SK-N-SH (cell line): ENCODE results near the gene NUP188. TPM values are rescaled to one million over a fixed set of nuclear protein-coding genes. Genes with fewer than 3 reads are reported as not detected.

Experiments
- CTCF ChIA-PET: fragments of 300-600, 350-600 bp; formaldehyde crosslinking; extraction: SDS; loops from one replicate; lab custom pipeline; 2021; lab: Yijun Ruan, JAX
- POLR2A ChIA-PET: fragments of 350-600 bp; sonication (Branson Sonifier 250); formaldehyde crosslinking; extraction: SDS; loops from one replicate; lab custom pipeline; 2020; ENCODE audit warnings: antibody characterized with exemption, inconsistent platforms; lab: Yijun Ruan, JAX
- DNase-seq: peaks from one replicate; pipeline ENCODE4 v3.0.0; 2012
- H2AFZ ChIP-seq: fragments of 200-600 bp; sonication (generic); 2 replicates; pipeline ENCODE4 v1.8.1; 2016; ENCODE audit warnings: antibody characterized with exemption, mild to moderate bottlenecking, low read depth
- H3F3A ChIP-seq: fragments of 200-600 bp; sonication (generic); replicated peaks from 2 replicates; pipeline ENCODE3; 2016; ENCODE audit warnings: antibody characterized with exemption, mild to moderate bottlenecking; ENCODE audit not compliant: insufficient read depth
- H3K27ac ChIP-seq, 2 experiments: fragments of 200-500 bp in 1 of 2; fragments of 200-600 bp in 1 of 2; sonication (Bioruptor generic) in 1 of 2; sonication (generic), shearing (Covaris generic) in 1 of 2; 2 replicates each; pipeline versions ENCODE4 v1.5.1 to v1.6.1; 2014 to 2016; ENCODE audit warnings: low read depth in 2 of 2, inconsistent platforms in 1 of 2, low read length in 1 of 2, mild to moderate bottlenecking in 1 of 2, mixed read lengths in 1 of 2
- H3K27me3 ChIP-seq: fragments of 200-600 bp; sonication (generic), shearing (Covaris generic); 2 replicates; pipeline ENCODE4 v1.6.1; 2016; ENCODE audit warnings: mixed run types; ENCODE audit not compliant: insufficient read depth
- H3K36me3 ChIP-seq, 2 experiments: fragments of 200-500 bp in 1 of 2; fragments of 200-600 bp in 1 of 2; sonication (Bioruptor generic) in 1 of 2; sonication (generic) in 1 of 2; replicated peaks in 1 of 2; 2 replicates each; pipeline versions ENCODE3 to v1.5.1; 2014 to 2016; ENCODE audit warnings: low read length in 1 of 2, mild to moderate bottlenecking in 1 of 2; ENCODE audit not compliant: insufficient read depth in 2 of 2, control insufficient read depth in 1 of 2
- H3K4me1 ChIP-seq, 2 experiments: fragments of 200-500 bp in 1 of 2; fragments of 200-600 bp in 1 of 2; sonication (Bioruptor generic) in 1 of 2; sonication (generic), shearing (Covaris generic) in 1 of 2; 2 replicates each; pipeline versions ENCODE4 v1.5.1 to v1.6.1; 2014 to 2016; ENCODE audit warnings: low read depth in 1 of 2, low read length in 1 of 2, mixed run types in 1 of 2; ENCODE audit not compliant: insufficient read depth in 2 of 2, control insufficient read depth in 1 of 2
- H3K4me2 ChIP-seq: fragments of 200-600 bp; sonication (generic), shearing (Covaris generic); 2 replicates; pipeline ENCODE4 v1.6.1; 2017; ENCODE audit warnings: mixed run types
- H3K4me3 ChIP-seq, 2 experiments: fragments of 200-500 bp in 1 of 2; fragments of 200-600 bp in 1 of 2; sonication (Bioruptor generic) in 1 of 2; sonication (generic), shearing (Covaris generic) in 1 of 2; 2 replicates each; pipeline versions ENCODE4 v1.5.1 to v1.8.1; 2014 to 2016; ENCODE audit warnings: low read depth in 2 of 2, inconsistent platforms in 1 of 2, low read length in 1 of 2, mild to moderate bottlenecking in 1 of 2, mixed read lengths in 1 of 2, moderate library complexity in 1 of 2
- H3K79me2 ChIP-seq: fragments of 200-600 bp; sonication (generic); 2 replicates; pipeline ENCODE4 v1.8.1; 2017; ENCODE audit warnings: mild to moderate bottlenecking; ENCODE audit not compliant: insufficient read depth
- H3K9ac ChIP-seq: fragments of 200-600 bp; sonication (generic); 2 replicates; pipeline ENCODE4 v1.6.1; 2017; ENCODE audit warnings: mixed run types
- H3K9me2 ChIP-seq: fragments of 200-600 bp; sonication (generic); 2 replicates; pipeline ENCODE4 v1.6.1; 2017; ENCODE audit warnings: mixed run types
- H3K9me3 ChIP-seq: fragments of 200-600 bp; sonication (generic); 2 replicates; pipeline ENCODE4 v1.6.1; 2017; ENCODE audit warnings: mixed run types, mild to moderate bottlenecking, moderate library complexity
- H4K20me1 ChIP-seq: fragments of 200-600 bp; sonication (generic); 2 replicates; pipeline ENCODE4 v1.6.1; 2017; ENCODE audit warnings: mild to moderate bottlenecking, mixed run types; ENCODE audit not compliant: insufficient read depth
- EP300 ChIP-seq, 2 experiments: IDR thresholded peaks; 2 replicates each; pipeline versions ENCODE4 v1.4.0 to v1.6.1; 2012; ENCODE audit warnings: borderline replicate concordance in 1 of 2, low read depth in 1 of 2, low read length in 1 of 2
- EZH2phosphoT487 ChIP-seq: fragments of 200-600 bp; sonication (generic); IDR thresholded peaks from 2 replicates; pipeline ENCODE4 v1.6.1; 2017; ENCODE audit warnings: low read depth, mixed run types, mild to moderate bottlenecking, antibody characterized with exemption, moderate library complexity, borderline replicate concordance
- FOXM1 ChIP-seq: IDR thresholded peaks from 2 replicates; pipeline ENCODE4 v1.4.0; 2012; ENCODE audit warnings: low read depth, mild to moderate bottlenecking
- NRF1 ChIP-seq: IDR thresholded peaks from 2 replicates; pipeline ENCODE4 v1.6.1; 2012; ENCODE audit warnings: low read depth, mild to moderate bottlenecking, low read length
- RFX5 ChIP-seq: IDR thresholded peaks from 2 replicates; pipeline ENCODE4 v1.6.1; 2012; ENCODE audit warnings: mild to moderate bottlenecking, improper control_type of control experiment, low read length
- RXRA ChIP-seq: IDR thresholded peaks from 2 replicates; pipeline ENCODE4 v1.4.0; 2012; ENCODE audit warnings: low read depth, mild to moderate bottlenecking, borderline replicate concordance
- SIN3A ChIP-seq: IDR thresholded peaks from 2 replicates; pipeline ENCODE4 v1.6.1; 2012; ENCODE audit warnings: low read depth, mild to moderate bottlenecking, low read length, moderate library complexity, borderline replicate concordance
- TAF1 ChIP-seq: IDR thresholded peaks from 2 replicates; pipeline ENCODE4 v1.6.1; 2012; ENCODE audit warnings: low read depth, mild to moderate bottlenecking, low read length, moderate library complexity, borderline replicate concordance
- USF1 ChIP-seq: IDR thresholded peaks from 2 replicates; pipeline ENCODE4 v1.4.0; 2012; ENCODE audit warnings: low read depth, borderline replicate concordance
- YY1 ChIP-seq: IDR thresholded peaks from 2 replicates; pipeline ENCODE4 v1.4.0; 2012; ENCODE audit warnings: low read depth, mild to moderate bottlenecking
- WGBS: methylation state at CpG from one replicate; pipeline ENCODE4 v1.1.6; 2017; ENCODE audit warnings: low lambda C conversion rate; 5-methylcytosine and 5-hydroxymethylcytosine counted together
- polyA plus RNA-seq, 3 experiments: library from polyadenylated mRNA; depleted of rRNA; stranded (reverse); fragments of >200 nt; gene quantifications; 2 replicates each; pipeline ENCODE4 v1.2.3, GENCODE V29; 2012

The NUP188 gene
- polyA plus RNA-seq, 1 of the 3 experiments (the other 2 are of a cell fraction): 49.5 TPM

- no peak for TF ChIP-seq NRF1
- no peak for TF ChIP-seq EP300 (IDR thresholded peaks at IDR 0.05; ENCODE audit: borderline replicate concordance in 1 of 2, low read depth in 1 of 2, low read length in 1 of 2)
- no peak for TF ChIP-seq FOXM1
- no peak for TF ChIP-seq SIN3A
- TF ChIP-seq USF1: no peak
- no peak for TF ChIP-seq TAF1
- no peak for TF ChIP-seq EZH2phosphoT487
- no peak for TF ChIP-seq RFX5
- Histone ChIP-seq H3K9me2 (no peaks in the 10 kb centered on the region), H4K20me1 (peaks cover 17% of the 10 kb centered on the region), H3F3A (no peaks in the 10 kb centered on the region), H3K27ac (no peak overlapping the region; a peak in 1 of 4 replicates), H3K9ac (no peak overlapping the region), H2AFZ (no peak overlapping the region), H3K4me1 (peaks cover 8 to 16% of the 10 kb centered on the region in 2 experiments; a peak in 3 of 4 replicates), H3K79me2 (peaks cover 31% of the 10 kb centered on the region), H3K4me2 (no peak overlapping the region), H3K4me3 (no peak overlapping the region), H3K27me3 (no peaks in the 10 kb centered on the region), H3K36me3 (peaks cover 0 to 4% of the 10 kb centered on the region in 2 experiments), H3K9me3 (no peaks in the 10 kb centered on the region)
- no peak for DNase-seq
- ChIA-PET POLR2A (no interaction called here), CTCF (interaction anchor here (1.4 to 1.8 kb wide), 2 partner anchors 11 to 15 kb away, joined by 3 to 4 read pairs; no protein-coding TSS in a partner anchor)
- WGBS: 94% methylated on average over 7 of the region's 8 CpGs
Observed at GRCh38 chr9:129021091-129021490, 73.6 kb downstream of the NUP188 start.

- Histone ChIP-seq H3K9me2 (no peaks in the 10 kb centered on the region), H3K27ac (no peak overlapping the region)
- CTCF ChIA-PET: interaction anchor here (0.9 to 1.5 kb wide), 4 partner anchors 10 to 16 kb away, joined by 3 to 5 read pairs (median 4); no protein-coding TSS in a partner anchor
- TF ChIP-seq RXRA: no peak
- no peak for TF ChIP-seq FOXM1
- TF ChIP-seq EZH2phosphoT487: no peak
- no peak for TF ChIP-seq NRF1
- TF ChIP-seq YY1: no peak
- TF ChIP-seq, all 33 proteins: peak for 0
- no peaks in the 10 kb centered on the region for H3F3A ChIP-seq
- peak; percentile 12 for DNase-seq
- peaks cover 15 to 25% of the 10 kb centered on the region in 2 experiments for H3K4me1 ChIP-seq
- WGBS: 94% methylated on average over 9 of the region's 9 CpGs
- H3K4me2 ChIP-seq: no peak overlapping the region
- H3K9me3 ChIP-seq: no peaks in the 10 kb centered on the region
- H3K79me2 ChIP-seq: peaks cover 39% of the 10 kb centered on the region
- H3K27me3 ChIP-seq: no peaks in the 10 kb centered on the region
- H4K20me1 ChIP-seq: peaks cover 18% of the 10 kb centered on the region
- POLR2A ChIA-PET: interaction anchor here (1.1 kb wide), 1 partner anchor 9 kb away, joined by 4 read pairs; no protein-coding TSS in a partner anchor
- no peak overlapping the region for H2AFZ ChIP-seq
- H3K4me3 ChIP-seq: no peak overlapping the region
- peaks cover 0 to 4% of the 10 kb centered on the region in 2 experiments for H3K36me3 ChIP-seq
- H3K9ac ChIP-seq: no peak overlapping the region
Observed at GRCh38 chr9:129022037-129022436, 74.5 kb downstream of the NUP188 start.
